Upper lobe of right lung (tissue), 1 donor: Measurements from ENCODE around the gene PEMT. TPM values are rescaled to one million over a fixed set of nuclear protein-coding genes. Genes with fewer than 3 reads are reported as not detected.
"Not testable (repeated sequence)": the region's sequence is repeated elsewhere in the genome, so short reads cannot be mapped to it uniquely, and the experiment has no call there.

Experiments used
- ATAC-seq: fragments of 200-7000 bp; cut with Tn5 transposase; one replicate; pipeline ENCODE4 v1.9.1; 2020; ENCODE audit warnings: mild to moderate bottlenecking, moderate library complexity
- DNase-seq: peaks from one replicate; pipeline ENCODE4 v3.0.0-alpha.2; 2020
- H3K27ac ChIP-seq: fragments of 200-600 bp; one replicate; pipeline ENCODE4 v1.8.0; 2022
- H3K27me3 ChIP-seq: fragments of 200-600 bp; one replicate; pipeline ENCODE4 v1.8.0; 2022; ENCODE audit warnings: mild to moderate bottlenecking
- H3K36me3 ChIP-seq: fragments of 200-600 bp; one replicate; pipeline ENCODE4 v1.8.0; 2022
- H3K4me1 ChIP-seq: fragments of 200-600 bp; one replicate; pipeline ENCODE4 v1.8.0; 2022
- H3K4me3 ChIP-seq: fragments of 200-600 bp; one replicate; pipeline ENCODE4 v1.8.0; 2022; ENCODE audit warnings: mild to moderate bottlenecking
- H3K9me3 ChIP-seq: fragments of 200-600 bp; one replicate; pipeline ENCODE4 v1.8.0; 2022
- intact Hi-C: fragments of 100-400 bp; cut with DNase I; formaldehyde crosslinking; loops from one replicate; pipeline ENCODE4 v1.11.0; 2022
- total RNA-seq: library from RNA; stranded (reverse); fragmentation: NEBNext Ultra II Directional; extraction: Animal tissue kit (Norgen Biotek cat#: 25700); gene quantifications from one replicate; pipeline ENCODE4 v1.2.1, GENCODE V29; 2021
- TF ChIP-seq, protein P1 (sequence below): fragments of 200-600 bp; IDR thresholded peaks from one replicate; pipeline ENCODE4 v1.8.0; 2022; ENCODE audit warnings: antibody characterized with exemption
- donor health status: DM: no; HTN: yes; CAD: no; lungs with severe emphysema.

Gene PEMT
- total RNA-seq, 1 donor from 2014 or later = 29.6 TPM

DNA sequence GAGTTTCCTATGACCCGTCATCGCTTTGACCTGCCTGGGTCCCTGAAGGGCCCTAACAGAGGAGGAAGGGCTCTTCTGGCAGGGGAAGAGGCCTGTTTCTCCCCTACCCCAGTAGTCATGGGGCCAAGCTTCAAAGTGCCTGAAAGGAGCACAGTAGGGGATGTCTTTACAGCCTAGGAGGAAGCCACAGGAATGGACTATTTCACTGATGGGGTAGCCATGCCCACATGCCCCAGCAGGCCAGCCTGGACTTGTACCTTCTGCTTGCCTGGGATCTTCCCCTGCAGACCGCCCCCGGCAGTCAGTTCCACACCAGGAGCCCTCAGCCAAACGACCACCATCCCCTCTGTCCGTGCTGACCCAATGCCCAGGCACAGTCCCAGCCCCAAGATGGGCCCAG is 41.8 kb upstream of the PEMT start:
- intact Hi-C loops = no loop called here
- Histone ChIP-seq H3K4me1 (no peaks in the 10 kb centered on the region), H3K9me3 (no peaks in the 10 kb centered on the region), H3K27me3 (no peaks in the 10 kb centered on the region), H3K27ac (no peak overlapping the region), H3K36me3 (no peaks in the 10 kb centered on the region), H3K4me3 (no peak overlapping the region)
- TF ChIP-seq, protein P1, sequence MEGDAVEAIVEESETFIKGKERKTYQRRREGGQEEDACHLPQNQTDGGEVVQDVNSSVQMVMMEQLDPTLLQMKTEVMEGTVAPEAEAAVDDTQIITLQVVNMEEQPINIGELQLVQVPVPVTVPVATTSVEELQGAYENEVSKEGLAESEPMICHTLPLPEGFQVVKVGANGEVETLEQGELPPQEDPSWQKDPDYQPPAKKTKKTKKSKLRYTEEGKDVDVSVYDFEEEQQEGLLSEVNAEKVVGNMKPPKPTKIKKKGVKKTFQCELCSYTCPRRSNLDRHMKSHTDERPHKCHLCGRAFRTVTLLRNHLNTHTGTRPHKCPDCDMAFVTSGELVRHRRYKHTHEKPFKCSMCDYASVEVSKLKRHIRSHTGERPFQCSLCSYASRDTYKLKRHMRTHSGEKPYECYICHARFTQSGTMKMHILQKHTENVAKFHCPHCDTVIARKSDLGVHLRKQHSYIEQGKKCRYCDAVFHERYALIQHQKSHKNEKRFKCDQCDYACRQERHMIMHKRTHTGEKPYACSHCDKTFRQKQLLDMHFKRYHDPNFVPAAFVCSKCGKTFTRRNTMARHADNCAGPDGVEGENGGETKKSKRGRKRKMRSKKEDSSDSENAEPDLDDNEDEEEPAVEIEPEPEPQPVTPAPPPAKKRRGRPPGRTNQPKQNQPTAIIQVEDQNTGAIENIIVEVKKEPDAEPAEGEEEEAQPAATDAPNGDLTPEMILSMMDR = no peak
- no peak for DNase-seq
- no peak for ATAC-seq

DNA sequence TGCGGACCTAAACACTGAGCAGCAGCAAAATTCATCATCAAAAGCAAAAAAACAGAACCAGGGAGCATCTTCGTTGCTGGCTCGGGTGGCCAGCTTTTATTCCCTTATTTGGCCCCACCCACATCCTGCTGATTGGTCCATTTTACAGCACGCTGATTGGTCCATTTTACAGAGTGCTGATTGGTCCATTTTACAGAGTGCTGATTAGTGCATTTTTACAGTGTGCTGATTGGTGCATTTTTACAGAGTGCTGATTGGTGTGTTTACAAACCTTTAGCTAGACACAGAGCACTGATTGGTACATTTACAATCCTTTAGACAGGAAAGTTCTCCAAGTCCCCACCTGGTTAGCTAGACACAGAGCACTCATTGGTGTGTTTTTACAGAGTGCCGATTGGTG is 41.2 kb upstream of the PEMT start:
- H3K4me1 ChIP-seq, H3K4me3 ChIP-seq, H3K36me3 ChIP-seq, ATAC-seq, H3K27me3 ChIP-seq, H3K9me3 ChIP-seq, DNase-seq, H3K27ac ChIP-seq, intact Hi-C loops: not testable (repeated sequence)

DNA sequence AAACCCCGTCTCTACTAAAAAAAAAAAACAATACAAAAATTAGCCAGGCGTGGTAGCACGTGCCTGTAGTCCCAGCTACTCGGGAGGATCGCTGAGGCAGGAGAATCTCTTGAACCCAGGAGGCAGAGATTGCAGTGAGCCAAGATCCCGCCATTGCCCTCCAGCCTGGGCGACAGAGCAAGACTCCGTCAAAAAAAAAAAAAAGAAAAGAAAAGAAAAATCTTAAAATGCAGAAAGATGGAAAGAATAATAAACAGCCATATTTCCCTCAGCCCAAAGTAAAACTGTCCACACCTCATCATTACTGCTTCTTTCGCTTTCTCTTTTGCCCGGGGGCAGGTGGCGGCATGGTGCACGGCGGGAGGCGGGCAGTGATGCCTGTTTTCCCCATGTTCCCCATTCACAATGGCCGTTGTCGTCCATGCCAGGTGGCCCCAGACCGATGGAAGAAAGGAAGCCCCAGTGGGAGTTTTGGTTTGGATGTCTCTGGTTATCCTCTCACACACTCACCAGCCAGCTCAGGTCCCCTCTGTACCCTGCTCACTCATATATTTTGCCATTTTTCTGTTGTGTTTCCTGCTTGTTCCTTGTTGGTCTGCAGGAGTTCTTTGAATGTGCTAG is 37.0 kb upstream of the PEMT start:
- intact Hi-C loops = no loop called here
- no peaks in the 10 kb centered on the region for H3K36me3 ChIP-seq
- ATAC-seq = peak; percentile 38
- DNase-seq = no peak
- H3K4me1 ChIP-seq = no peaks in the 10 kb centered on the region
- H3K9me3 ChIP-seq = no peaks in the 10 kb centered on the region
- peak overlapping the region; percentile 30 for H3K4me3 ChIP-seq
- TF ChIP-seq, protein P1 = no peak
- H3K27me3 ChIP-seq = no peaks in the 10 kb centered on the region
- H3K27ac ChIP-seq = no peak overlapping the region

DNA sequence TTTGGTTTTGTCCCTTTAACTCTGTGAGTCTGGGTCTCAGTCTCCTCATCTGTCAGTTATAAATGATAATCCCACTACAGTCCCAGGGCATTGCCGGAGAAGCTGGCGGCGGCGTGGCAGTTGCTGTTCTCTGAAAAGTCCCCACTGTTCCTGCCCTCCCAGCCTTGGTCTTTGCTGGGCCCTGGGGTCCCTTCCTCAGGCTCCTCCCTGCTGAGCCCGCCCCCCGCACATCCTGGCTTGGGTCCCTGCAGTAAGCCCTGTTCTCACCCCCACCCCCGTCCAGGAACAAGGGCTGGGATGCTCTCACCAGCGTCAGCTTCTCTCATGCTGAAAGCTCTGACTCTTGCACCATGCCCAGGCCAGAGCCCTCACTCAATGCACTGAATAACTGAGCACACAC is 35.3 kb upstream of the PEMT start:
- intact Hi-C loops = no loop called here
- no peak overlapping the region for H3K4me3 ChIP-seq
- TF ChIP-seq, protein P1 = no peak
- no peaks in the 10 kb centered on the region for H3K36me3 ChIP-seq
- H3K27me3 ChIP-seq = no peaks in the 10 kb centered on the region
- no peaks in the 10 kb centered on the region for H3K4me1 ChIP-seq
- H3K27ac ChIP-seq = no peak overlapping the region
- ATAC-seq = no peak
- no peaks in the 10 kb centered on the region for H3K9me3 ChIP-seq
- DNase-seq = no peak

DNA sequence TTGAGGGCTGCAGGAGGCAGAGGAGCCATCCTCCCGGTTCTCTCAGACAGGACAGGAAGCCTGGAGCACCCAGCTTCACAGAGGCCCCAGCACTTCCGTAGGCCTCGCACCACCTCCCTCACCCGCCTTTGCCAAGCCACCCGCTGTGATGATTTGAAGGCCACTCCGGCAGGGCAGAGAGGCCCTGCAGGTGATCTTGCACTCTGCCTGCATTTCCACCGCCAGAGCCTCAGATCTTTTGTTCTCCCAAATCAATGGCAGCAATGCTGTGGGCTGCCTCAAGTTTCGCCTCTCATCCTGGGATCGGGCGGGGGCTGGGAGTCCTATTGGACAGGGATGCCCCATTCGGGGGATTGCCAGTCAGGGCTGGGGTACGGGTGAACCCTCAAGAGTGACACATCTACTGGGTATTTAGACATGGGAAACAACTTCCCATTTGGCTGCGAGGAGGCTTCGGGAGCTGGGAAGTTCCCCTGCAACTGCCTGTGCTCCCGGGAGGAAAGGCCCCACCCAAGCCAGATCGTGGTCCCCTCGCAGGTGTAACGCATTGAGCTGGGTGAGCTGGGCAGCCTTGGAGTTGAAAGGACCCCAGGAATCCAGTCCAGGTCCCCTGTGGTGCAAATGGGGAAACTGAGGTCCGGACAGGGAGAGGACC is 34.8 kb upstream of the PEMT start:
- TF ChIP-seq, protein P1 = no peak
- intact Hi-C loops = no loop called here
- no peak overlapping the region for H3K27ac ChIP-seq
- DNase-seq (no peak), ATAC-seq (no peak)
- no peaks in the 10 kb centered on the region for H3K36me3 ChIP-seq
- no peaks in the 10 kb centered on the region for H3K4me1 ChIP-seq
- H3K4me3 ChIP-seq = no peak overlapping the region
- H3K27me3 ChIP-seq = no peaks in the 10 kb centered on the region
- H3K9me3 ChIP-seq = no peaks in the 10 kb centered on the region

DNA sequence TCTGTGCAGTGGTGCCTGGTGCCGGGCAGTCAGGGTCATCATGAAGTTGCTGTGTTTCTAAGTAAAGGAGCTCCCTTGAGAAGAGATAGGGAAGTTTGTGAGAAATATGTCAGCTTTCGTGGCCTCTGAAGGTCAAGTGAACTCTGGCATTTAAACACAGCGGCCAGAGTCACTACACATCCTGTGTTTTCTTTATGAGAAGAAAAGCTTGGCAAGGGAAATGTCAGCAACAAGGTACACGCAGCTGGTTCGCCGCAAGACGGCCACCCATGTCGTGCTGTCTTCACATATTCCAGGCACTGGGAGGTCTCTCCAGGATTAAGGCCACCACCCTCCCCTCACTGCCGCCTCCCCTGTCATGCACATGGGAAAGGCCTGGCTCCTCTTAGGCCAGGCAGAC is 33.2 kb upstream of the PEMT start:
- Histone ChIP-seq H3K27ac (no peak overlapping the region), H3K4me1 (no peaks in the 10 kb centered on the region)
- no peak for ATAC-seq

More for the DNA sequence above, 33.2 kb upstream of the PEMT start:
- intact Hi-C loops = no loop called here
- DNase-seq = no peak
- no peaks in the 10 kb centered on the region for H3K27me3 ChIP-seq
- H3K36me3 ChIP-seq = no peaks in the 10 kb centered on the region
- TF ChIP-seq, protein P1 = no peak
- H3K9me3 ChIP-seq = no peaks in the 10 kb centered on the region
- H3K4me3 ChIP-seq = no peak overlapping the region
